DMS153 (cell line): ENCODE data around the gene ST8SIA3.
A peak's percentile ranks its signal among the peaks of the same experiment; 100 is the strongest.

Source experiments
- DNase-seq: peaks from one replicate; lab custom pipeline; 2025; lab: John Stamatoyannopoulos, UW

Gene ST8SIA3

GRCh38 chr18:57352271-57352701 lies at the start of gene ST8SIA3:
Gene ST8SIA3, plus strand, starts transcription at chr18:57352557. Its CDS starts 290 bp downstream, at chr18:57352847.
- DNase-seq: no peak

- DNase-seq: no peak
Measured at GRCh38 chr18:57311472-57311871, 40.9 kb upstream of the ST8SIA3 start.

GRCh38 chr18:57312346-57313144 lies 39.8 kb upstream of the ST8SIA3 start:
- DNase-seq: no peak

GRCh38 chr18:57320603-57321002 lies 31.8 kb upstream of the ST8SIA3 start:
- no peak for DNase-seq

GRCh38 chr18:57325491-57326166 lies 26.7 kb upstream of the ST8SIA3 start:
- no peak for DNase-seq

GRCh38 chr18:57326718-57327323 lies 25.5 kb upstream of the ST8SIA3 start:
- no peak for DNase-seq

GRCh38 chr18:57328665-57329064 lies 23.7 kb upstream of the ST8SIA3 start:
- no peak for DNase-seq

GRCh38 chr18:57329856-57330255 lies 22.5 kb upstream of the ST8SIA3 start:
- no peak for DNase-seq

- no peak for DNase-seq
Measured at GRCh38 chr18:57331718-57332117, 20.6 kb upstream of the ST8SIA3 start.

GRCh38 chr18:57333940-57334339 lies 18.4 kb upstream of the ST8SIA3 start:
- no peak for DNase-seq

GRCh38 chr18:57334383-57334782 lies 18.0 kb upstream of the ST8SIA3 start:
- DNase-seq: no peak

- no peak for DNase-seq
Measured at GRCh38 chr18:57336343-57336742, 16.0 kb upstream of the ST8SIA3 start.

- DNase-seq: no peak
Measured at GRCh38 chr18:57337890-57338289, 14.5 kb upstream of the ST8SIA3 start.

- DNase-seq: no peak
Measured at GRCh38 chr18:57343833-57344232, 8.5 kb upstream of the ST8SIA3 start.

- no peak for DNase-seq
Measured at GRCh38 chr18:57346876-57347275, 5.5 kb upstream of the ST8SIA3 start.

- DNase-seq: no peak
Measured at GRCh38 chr18:57347784-57348183, 4.6 kb upstream of the ST8SIA3 start.

- peak; percentile 12 for DNase-seq
Measured at GRCh38 chr18:57352761-57353136, 392 bp downstream of the ST8SIA3 start.

- DNase-seq: peak; percentile 58
Measured at GRCh38 chr18:57353137-57353939, 981 bp downstream of the ST8SIA3 start.

GRCh38 chr18:57353940-57354461 lies 1.6 kb downstream of the ST8SIA3 start:
- peak; percentile 53 for DNase-seq

- no peak for DNase-seq
Measured at GRCh38 chr18:57359433-57359832, 7.1 kb downstream of the ST8SIA3 start.

GRCh38 chr18:57362714-57363113 lies 10.4 kb downstream of the ST8SIA3 start:
- no peak for DNase-seq

GRCh38 chr18:57364460-57364859 lies 12.1 kb downstream of the ST8SIA3 start:
- DNase-seq: no peak
